COLO829 (cell line): ENCODE results near the gene PTK7.
"Not testable (repeated sequence)": the region's sequence is repeated elsewhere in the genome, so short reads cannot be mapped to it uniquely, and the experiment has no call there.

Experiments
- DNase-seq: peaks from one replicate; pipeline ENCODE4 v3.0.0; 2012; ENCODE audit warnings: low spot score

Gene PTK7

GRCh38 chr6:43117466-43117865, 41.4 kb downstream of the PTK7 start:
- DNase-seq = not testable (repeated sequence)

GRCh38 chr6:43119482-43119881, 43.4 kb downstream of the PTK7 start:
- DNase-seq = no peak

GRCh38 chr6:43120101-43120763, 44.1 kb downstream of the PTK7 start:
- DNase-seq = no peak

GRCh38 chr6:43120944-43121913, 45.1 kb downstream of the PTK7 start:
- DNase-seq = no peak

- no peak for DNase-seq
Measured at GRCh38 chr6:43122146-43122545, 46.0 kb downstream of the PTK7 start.

GRCh38 chr6:43123461-43124314, 47.6 kb downstream of the PTK7 start:
- no peak for DNase-seq

- DNase-seq = no peak
Measured at GRCh38 chr6:43124481-43124880, 48.4 kb downstream of the PTK7 start.

GRCh38 chr6:43125119-43125518, 49.0 kb downstream of the PTK7 start:
- DNase-seq = no peak

GRCh38 chr6:43125555-43125954, 49.4 kb downstream of the PTK7 start:
- no peak for DNase-seq

- DNase-seq = no peak
Measured at GRCh38 chr6:43127180-43127579, 51.1 kb downstream of the PTK7 start.

GRCh38 chr6:43127877-43128276, 51.8 kb downstream of the PTK7 start:
- no peak for DNase-seq

GRCh38 chr6:43128926-43129325, 52.8 kb downstream of the PTK7 start:
- DNase-seq = no peak

GRCh38 chr6:43129434-43130194, 53.5 kb downstream of the PTK7 start:
- DNase-seq = peak; percentile 53

GRCh38 chr6:43130429-43130828, 54.3 kb downstream of the PTK7 start:
- no peak for DNase-seq

- DNase-seq = not testable (repeated sequence)
Measured at GRCh38 chr6:43131379-43131778, 55.3 kb downstream of the PTK7 start.

GRCh38 chr6:43138267-43138666, 62.2 kb downstream of the PTK7 start:
- no peak for DNase-seq

GRCh38 chr6:43139973-43140372, 63.9 kb downstream of the PTK7 start:
- not testable (repeated sequence) for DNase-seq

- no peak for DNase-seq
Measured at GRCh38 chr6:43141644-43142043, 65.5 kb downstream of the PTK7 start.

GRCh38 chr6:43142101-43142500, 66.0 kb downstream of the PTK7 start:
- no peak for DNase-seq

GRCh38 chr6:43143235-43144128, 67.4 kb downstream of the PTK7 start:
- peak; percentile 92 for DNase-seq
